ACHN (cell line): ENCODE results near the gene C19orf25.

ENCODE experiments used
- DNase-seq: peaks from one replicate; pipeline ENCODE4 v3.0.0-alpha.2; 2015
- in situ Hi-C: cut with HindIII; loops from 2 replicates; pipeline ENCODE4 v1.10.0; 2017; ENCODE audit warnings: low sequenced_read_pairs, low pct_ligation_motif_present, low pct_unique_long_range_greater_than_20kb

Gene C19orf25

DNA sequence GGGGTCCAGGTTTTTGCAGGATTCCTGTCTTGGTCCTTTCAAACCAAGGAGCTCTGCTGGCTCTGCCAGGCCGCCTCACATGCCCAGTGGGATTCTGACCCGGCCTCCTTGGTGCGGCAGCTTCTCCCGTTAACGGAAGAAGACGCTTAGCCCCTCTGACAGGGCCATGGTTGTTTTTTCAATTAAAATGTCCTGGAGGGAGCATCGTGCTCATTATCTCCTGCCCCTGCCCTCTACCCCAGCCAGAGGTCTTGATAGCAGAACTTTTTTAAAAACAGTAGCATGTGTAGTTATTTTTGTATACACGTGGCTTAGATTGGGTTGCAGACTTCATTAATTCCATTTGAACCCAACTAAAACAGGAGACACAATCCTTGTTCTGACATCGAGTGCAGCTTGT, 52.3 kb downstream of the C19orf25 start:
- no peak for DNase-seq
- in situ Hi-C loops = no loop called here

DNA sequence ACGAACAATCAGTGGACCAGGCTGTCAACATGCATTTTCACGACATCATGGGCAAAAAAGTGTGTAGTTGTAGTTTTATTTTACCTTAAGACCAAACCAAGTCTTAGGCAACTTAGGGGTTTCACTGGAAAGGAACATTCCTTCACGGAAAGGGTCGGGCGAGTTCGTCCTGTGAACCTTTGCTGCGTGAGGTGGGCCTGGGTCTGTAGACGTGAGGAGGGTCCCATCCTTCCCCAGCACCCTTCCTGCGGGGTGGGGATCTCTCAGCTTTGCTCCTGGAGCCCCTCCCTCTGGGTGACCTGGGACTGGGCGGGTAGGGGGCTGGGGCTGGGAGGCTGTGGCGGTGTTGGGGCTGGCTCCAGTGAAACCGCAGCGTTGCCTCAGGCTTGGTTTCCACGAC, 53.1 kb downstream of the C19orf25 start:
- in situ Hi-C loops = no loop called here
- no peak for DNase-seq

DNA sequence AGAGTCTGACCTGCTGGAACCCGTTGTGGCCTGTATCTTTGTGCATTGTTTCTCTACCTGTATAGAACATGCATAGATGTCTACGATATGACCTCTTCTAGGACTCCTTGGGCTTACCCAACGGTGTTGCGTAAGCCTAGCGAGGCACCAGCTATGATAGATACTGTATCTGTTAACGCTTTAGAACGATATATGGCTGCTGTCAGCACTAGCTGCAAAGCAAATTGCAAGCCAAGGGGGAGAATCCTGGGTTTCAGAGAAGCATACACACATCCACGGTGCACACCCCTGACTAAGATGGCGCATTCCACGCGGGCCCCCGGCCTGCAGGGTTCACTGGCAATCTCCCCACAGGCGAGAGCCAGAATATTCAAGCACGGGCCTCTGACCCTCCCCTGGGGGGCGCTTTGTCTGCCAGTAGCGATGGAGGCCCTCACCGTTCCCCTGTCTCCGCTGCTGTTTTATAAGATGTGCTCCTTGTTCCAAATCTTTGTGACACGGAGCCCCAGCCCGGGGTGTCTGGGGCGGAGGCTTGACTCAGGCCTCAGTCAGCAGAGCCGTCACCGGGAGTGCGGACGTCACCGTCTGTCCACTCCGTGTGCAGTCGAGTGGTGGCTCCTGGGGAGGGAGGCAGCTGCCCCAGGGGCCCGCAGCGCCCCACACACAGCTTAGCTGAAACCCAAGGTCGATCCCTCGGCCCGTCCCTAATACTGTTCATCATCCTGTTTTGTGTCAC, 53.7 kb downstream of the C19orf25 start:
- in situ Hi-C loops = no loop called here
- DNase-seq = no peak

- in situ Hi-C loops = no loop called here
- no peak for DNase-seq
Observed at GRCh38 chr19:1424192-1424955, 54.6 kb downstream of the C19orf25 start.

GRCh38 chr19:1423436-1424191, 55.4 kb downstream of the C19orf25 start:
- in situ Hi-C loops = no loop called here
- no peak for DNase-seq
